Measurements from ENCODE around the gene RIMS3.

The RIMS3 gene

DNA sequence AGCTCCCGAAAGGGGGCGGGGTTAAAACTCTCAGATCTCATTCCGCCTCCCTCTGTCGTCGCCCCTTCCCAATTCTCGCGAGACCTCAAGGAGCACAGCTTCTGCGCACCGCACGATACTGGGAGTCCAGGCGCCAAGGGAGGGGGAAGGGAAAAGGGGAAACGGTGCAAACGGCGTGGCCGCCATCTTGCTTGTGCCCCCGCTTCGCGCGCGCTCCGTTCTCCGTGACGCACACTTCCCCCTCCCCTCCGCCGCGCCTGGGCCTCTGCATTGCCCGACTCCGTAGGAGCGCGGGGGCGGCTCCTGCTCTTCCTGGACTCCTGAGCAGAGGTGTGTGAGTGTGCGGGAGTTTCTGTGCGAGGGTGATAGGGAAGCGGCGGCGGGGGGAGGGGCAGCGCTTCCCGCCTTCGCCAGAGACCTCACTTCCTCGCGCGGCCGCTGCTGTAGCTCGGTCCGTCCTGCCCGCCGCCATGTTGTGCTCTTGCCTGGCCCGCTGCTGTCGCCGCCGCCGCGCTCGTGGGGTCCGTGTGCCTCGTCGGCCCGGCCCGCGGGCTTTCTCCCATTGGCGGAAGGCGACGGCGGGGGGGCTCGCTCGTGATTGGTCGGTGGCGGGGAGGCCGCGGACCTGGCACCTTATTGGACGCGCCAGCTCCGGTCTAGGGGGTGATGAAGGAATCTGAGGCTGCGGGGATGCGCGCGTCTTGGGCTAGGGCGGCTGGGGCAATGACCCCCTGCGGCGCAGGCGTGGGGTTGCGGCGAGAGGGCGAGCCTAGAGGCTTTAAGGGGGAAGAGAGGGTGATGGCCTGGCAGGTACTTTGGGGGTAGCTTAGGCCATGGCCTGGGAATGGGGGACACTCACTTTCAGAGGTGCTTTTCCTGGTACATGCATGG is 26.3 kb upstream of the RIMS3 start, which contains the start of gene NFYC:
NFYC (plus strand) TSS at position 167 of the 891 bp plus-strand sequence. CDS start 47,140 bp downstream, outside the sequence.
- peak; percentile 98 for DNase-seq

GRCh38 chr1:40690771-40691537 is 25.5 kb upstream of the RIMS3 start:
- DNase-seq, result no peak

- DNase-seq, result no peak
Measured at GRCh38 chr1:40689737-40690136, 24.3 kb upstream of the RIMS3 start.

- no peak for DNase-seq
Measured at GRCh38 chr1:40687661-40688060, 22.2 kb upstream of the RIMS3 start.

DNA sequence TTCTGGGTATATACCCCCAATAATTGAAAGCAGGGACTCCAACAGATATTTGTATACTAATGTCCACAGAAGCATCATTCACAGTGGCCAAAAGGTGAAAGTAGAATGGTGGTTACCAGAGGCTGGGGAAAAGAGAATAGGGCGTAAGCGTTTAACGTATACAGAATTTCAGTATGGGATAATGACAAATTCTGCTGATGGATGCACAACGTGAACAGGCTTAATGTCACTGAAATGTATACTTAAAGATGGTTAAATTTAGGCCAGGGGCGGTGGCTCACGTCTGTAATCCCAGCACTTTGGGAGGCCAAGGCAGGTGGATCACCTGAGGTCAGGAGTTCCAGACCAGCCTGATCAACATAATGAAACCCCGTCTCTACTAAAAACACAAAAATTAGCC is 21.6 kb upstream of the RIMS3 start:
- no peak for DNase-seq

DNA sequence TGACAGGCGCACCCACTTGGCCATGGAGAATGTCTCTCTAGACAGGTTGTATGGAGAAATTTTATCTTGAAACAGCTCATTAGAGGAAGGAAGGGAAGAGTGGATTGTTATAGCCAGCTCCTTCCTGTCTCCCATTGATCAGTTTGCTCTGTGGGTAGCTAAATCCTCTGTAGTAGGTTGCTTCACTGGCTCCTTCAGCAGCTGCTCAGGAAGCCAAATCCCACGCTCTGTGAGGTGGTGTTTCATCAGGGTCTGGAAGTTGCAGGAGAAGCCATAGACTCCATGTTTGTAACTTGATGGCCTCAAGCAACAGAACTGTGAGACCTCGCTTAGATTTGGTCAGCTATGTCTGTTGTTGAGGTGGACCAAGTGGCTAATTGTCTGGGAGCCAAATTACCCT is 19.2 kb upstream of the RIMS3 start:
- no peak for DNase-seq

GRCh38 chr1:40679165-40679953 is 13.9 kb upstream of the RIMS3 start:
- DNase-seq, result peak; percentile 10

DNA sequence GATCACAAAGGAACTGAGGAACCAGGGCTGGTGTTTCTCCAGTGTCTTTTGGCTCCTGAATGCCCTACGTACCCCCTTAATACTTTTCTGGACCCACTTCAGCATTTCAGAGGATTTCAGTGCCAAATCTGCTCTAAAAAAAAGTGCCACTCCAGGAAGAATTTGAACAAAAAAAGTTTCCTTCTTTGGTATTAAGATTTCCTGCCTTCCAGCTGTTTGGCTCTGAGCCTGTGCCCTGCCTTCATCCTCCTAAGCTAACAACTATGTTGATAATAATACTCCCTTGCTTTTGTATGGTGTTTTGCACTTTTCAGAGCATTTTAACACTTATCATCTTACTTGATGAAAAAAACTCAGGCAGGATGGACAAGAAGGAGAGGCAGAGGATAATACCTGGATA is 11.0 kb upstream of the RIMS3 start:
- no peak for DNase-seq

DNA sequence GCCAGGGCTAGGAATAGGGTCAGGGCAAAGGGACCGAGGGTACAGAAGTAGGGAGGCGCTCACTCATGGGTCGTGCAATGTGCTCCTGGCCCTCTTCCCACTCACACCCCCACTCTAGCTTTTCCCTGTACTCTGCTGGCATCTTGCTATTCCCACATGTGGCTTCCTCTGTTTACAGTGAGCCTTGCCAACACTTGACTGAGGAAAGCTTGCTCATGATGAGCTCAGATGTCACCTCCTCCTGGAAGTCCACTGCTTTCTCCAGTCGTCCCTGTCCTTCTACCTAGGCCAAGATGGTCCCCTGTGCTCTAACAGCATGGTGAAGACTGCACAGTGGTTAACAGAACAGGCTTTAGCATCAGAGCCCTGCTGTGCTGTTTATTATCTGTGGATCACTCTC is 8.0 kb upstream of the RIMS3 start:
- no peak for DNase-seq

DNA sequence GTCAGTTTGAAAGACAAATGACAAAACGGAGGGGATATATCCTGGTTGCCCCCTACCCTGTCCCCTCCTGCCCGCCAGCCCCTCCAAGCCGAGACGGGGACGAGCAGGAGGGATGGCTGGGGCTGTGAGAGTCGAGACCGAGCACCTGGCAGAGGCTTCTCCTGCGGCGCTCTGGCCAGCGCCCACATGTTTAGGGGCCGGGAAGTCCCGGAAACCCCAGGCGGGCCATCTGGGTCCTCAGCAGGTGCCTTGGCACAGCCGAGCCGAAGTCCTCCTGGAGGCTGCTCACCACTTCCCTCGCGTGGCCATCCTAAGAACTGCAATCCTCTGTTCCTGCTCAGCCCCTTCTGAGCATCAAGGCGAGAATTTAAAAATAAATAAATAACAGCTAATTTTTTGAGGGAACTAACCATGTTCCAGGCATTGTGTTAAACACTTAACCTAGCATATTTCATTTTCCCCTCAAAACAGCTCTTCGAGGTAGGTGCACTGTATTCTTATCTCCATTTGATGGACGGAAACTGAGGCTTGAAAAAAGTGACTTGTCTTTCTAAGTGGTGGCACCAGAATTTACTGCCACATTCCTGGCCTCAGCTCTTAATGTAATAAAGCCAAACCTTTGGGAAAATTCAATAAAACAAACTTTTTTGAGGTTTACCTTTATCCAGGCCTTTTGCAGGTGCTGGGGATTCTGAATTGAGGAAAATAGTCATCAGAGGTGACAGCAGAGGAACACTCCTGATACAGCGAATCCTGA is 3.5 kb upstream of the RIMS3 start:
- DNase-seq, result peak; percentile 77

DNA sequence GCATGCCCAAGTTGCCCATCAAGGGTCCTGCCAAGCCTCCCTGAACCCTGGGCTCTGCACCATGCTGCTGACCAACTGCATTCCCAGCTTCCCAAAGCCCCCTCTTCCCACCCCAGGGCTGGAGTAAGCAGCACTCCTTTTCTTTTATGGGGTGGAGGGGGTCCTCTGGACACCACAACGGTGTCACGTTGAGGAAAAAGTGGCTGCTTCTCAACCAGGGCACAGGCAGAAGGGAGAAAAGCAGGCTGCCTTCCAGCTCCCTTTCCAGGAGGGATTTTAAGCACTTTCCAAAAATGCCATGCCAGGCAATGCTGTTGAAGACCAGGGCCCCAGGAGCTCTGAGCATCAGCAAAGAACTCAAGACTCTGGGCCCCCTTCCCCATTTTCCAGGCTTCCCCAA is 691 bp downstream of the RIMS3 start:
- no peak for DNase-seq

- no peak for DNase-seq
Measured at GRCh38 chr1:40664167-40664537, 1.3 kb downstream of the RIMS3 start.

DNA sequence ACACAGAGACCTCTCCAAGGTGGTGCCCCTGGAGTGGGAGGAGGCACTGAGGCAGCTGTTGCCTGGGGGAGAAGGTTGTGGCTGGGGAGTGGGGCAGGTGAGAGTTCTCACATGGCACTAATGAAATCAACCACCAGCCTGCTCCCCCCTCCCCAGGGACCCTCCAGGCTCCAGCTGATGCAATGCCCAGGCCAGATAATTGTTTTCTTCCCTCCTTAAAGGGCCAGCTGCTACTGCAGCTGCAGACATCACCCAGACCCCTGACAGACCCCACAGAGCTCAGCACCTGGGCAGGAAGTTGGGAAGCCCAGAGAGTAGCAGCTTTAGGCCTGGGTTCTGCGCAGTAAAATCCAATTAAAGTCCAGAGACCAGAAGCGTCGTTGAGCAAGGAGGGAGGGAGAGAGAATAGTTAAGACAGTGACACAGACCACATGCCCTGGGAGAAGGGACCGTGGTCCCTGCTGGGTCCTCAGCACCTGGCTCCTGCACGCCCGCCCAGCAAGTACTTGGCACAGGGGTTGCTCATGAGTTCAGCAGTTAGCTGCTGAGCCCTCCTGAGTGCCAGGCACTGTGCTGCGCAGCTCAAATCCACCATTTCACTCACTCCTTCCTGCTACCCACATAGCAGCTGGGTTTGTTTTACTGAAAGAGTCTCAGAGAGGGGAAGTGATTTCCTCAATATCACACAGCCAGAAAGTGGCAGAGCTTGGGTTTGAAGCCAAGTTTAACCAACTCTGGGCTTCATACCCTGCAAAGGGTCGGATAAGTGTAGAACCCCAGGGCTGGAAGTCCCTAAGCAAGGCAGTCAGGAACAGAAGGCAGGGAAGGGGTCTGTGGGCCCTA is 1.9 kb downstream of the RIMS3 start:
- no peak for DNase-seq

- DNase-seq, result no peak
Measured at GRCh38 chr1:40662864-40663263, 2.6 kb downstream of the RIMS3 start.

DNA sequence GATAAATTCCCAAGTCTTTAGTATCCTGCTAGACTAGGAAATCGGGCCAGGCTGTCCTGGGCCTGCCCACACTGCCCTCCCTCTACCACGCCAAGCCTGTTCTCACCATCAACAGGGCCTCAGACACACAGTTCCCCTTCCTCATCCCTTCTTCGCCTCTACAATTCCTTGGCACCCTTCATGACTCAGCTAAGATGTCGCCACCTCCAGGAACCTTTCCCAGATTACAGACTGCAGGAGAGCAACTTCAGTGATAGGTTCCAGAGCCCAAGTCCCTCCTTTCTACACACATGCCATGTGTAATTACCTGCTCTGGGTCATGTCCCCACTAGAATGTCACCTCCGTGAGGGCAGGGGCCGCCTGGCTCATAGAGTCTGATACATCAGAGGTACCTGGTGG is 3.3 kb downstream of the RIMS3 start:
- no peak for DNase-seq

- no peak for DNase-seq
Measured at GRCh38 chr1:40661678-40662077, 3.8 kb downstream of the RIMS3 start.

DNA sequence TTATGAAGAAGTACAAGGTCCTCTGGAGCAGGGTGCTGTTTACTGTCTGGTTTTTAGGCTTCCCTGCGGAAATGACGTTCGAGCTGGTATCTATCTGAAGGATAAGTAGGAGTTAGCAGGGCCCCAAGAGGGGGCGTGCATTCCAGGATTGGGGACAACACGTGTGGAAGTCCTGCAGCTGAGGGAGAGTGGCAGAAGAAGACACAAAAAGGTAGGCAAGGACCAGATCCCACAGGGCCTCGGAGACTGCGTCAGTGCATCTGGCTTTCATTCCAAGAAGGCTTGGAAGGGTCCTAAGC is 5.9 kb downstream of the RIMS3 start:
- DNase-seq, result no peak

DNA sequence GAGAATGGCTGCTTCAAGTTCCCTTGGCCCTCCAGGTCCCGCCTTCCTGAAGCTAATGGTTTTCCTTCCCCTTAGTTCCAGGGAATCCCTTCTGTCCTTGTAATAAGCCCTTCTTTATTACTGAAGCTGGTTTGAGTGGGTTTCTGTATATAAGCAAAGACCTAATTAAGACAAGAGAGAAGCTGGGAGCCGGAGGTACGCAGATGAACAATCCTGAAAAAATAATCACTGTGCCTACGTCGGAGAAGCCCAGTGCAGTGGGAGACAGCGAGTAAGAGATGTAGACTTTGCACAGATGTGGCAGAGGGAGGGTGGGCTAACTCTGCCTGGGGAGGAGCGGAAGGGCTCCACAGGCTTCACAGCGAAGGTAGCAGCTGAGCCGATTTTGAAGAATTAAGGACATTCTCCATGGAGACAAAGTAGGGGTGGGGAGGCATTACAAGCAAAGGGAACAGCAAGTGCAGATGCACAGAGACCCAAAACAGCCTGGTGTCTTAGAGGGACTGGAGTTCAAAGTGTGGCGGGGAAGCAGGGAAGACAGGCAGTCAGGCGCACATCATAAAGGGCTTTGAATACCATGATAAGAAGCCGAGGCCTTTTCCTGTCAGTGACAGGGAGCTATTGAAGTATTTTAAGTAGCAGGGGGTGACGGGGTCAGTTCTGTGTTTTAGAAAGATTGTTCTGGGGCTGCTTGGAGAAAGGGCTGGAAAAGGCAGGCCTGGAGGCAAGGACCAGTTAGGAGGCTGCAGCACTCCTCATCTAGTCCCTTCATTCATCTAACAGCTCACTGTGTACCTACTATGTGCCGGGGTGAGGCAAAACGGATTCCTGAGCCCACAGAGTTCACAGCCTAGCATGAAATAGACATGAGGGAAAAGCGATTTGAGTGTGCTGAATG is 6.5 kb downstream of the RIMS3 start:
- DNase-seq, result no peak

GRCh38 chr1:40657046-40657445 is 8.4 kb downstream of the RIMS3 start:
- no peak for DNase-seq

DNA sequence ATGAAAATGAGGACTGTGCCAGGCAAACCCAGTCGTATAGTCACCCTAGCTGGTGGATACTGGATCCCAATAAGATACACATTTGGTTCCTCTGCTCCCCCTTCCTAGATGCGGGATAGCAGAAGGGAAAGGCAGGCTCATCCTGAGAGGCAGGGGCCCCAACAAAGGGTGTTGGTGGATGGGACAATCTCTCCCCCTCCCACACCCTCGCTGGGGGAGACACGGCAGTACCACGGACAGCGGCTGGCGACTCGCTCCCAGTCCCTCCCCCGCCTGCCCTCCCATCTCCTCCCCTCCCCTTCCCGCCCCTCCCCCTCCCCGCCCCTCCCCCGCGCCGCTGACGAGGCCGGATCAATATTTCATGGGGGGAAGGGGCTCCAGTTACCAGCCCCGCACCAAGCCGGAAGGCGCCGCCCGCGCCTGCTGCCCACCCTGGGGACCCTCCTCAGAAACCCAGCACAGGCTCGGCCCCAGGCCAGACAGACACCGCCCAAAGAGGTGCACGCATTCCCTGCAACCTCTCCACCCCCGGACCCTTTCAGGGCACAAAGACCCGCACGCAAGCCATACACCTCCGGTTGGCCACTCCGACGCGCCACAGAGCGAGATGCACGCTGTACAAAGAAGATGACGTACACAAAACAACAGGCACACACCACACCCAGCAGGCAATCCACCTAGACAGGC is 11.5 kb downstream of the RIMS3 start:
- DNase-seq, result peak; percentile 23
